HL-60 (cell line): ENCODE results near the gene SMPD1.

Experiments
- CTCF ChIP-seq: IDR thresholded peaks from one replicate; pipeline ENCODE4 v1.5.1; 2011; ENCODE audit warnings: low read length, control low read depth, inconsistent platforms; ENCODE audit not compliant: insufficient read depth
- POLR2AphosphoS5 ChIP-seq: IDR thresholded peaks from 2 replicates; pipeline ENCODE4 v1.6.1; 2012; ENCODE audit warnings: low read depth

DNA sequence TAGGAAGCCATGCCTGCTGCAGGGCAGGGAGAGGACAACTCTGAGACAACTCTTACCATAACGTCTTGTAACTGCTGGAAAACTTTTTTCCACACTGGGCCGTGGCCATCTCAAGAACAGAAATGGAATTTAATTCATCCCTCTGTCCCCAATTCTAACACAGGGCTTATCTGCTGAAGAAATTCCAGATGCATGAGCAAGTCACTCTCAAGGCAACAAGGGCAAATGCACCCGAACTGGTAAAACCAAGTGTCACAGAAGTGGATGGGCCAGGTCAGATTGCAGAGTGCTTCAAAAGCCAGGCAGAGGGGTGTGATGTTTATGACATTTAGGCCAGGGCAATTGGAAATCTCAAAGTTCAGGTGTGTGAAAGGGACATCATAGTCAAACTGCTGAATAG is 7.4 kb downstream of the SMPD1 start:
- no peak for TF ChIP-seq CTCF
- TF ChIP-seq POLR2AphosphoS5: no peak
